ENCODE data around the gene CDK2. TPM values are rescaled to one million over a fixed set of nuclear protein-coding genes. Genes with fewer than 3 reads are reported as not detected.

The CDK2 gene
- total and polyA plus RNA-seq, 8 donors = 5.7 to 19.8 (median 9.7) TPM

DNA sequence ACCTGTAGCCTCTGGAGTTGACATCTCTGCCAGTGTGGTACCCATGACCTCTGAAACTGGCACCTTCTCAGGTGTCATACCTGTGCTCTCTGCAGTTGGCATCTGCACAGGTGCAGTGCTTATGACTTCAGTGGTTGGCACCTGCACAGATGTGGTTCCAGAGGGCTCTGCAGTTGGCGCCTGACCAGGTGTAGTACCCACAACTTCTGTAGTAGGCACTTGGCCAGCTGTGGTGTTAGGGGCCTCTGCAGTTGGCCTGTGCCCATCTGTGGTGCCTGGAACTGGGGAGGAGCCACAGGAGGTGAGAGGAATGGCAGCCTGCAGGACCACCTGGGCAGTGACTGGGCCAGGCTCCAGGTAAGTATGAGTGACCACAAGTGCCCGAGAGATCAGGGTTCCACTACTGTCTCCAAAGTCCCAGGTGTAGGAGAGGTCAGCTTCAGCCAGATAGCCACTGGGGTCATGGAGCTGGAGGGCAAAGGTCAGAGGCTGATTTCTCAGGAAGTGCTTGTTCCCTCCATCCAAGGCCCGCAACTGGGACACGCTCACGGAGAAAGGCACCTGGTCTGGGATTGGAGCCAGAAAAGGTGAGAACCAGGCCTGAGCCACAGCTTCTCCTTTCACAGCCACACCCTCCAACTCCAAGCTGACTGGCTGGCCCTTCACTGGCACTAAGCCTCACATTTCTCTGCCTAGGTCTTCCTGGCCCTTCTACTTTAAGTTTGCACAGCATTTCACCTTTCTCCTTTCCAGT, 9.3 kb upstream of the CDK2 start:
- H3K36me3 ChIP-seq = peaks cover 0 to 5% (median 0%) of the 10 kb centered on the region in 3 donors
- peaks cover 0 to 5% (median 0%) of the 10 kb centered on the region in 3 donors for H3K4me1 ChIP-seq
- intact Hi-C loops (cut with DNase I) = no loop called here
- no peaks in the 10 kb centered on the region for H3K9me3 ChIP-seq
- DNase-seq = peak in 5 of 6 donors; percentile 70 to 82 (median 79)
- no peak overlapping the region for H3K4me3 ChIP-seq
- ATAC-seq = peak; percentile 87 to 97 (median 95)
- WGBS, 2 donors = 30 to 40% methylated on average over 5 of the region's 5 CpGs
- H3K27me3 ChIP-seq = no peaks in the 10 kb centered on the region
- peak overlapping the region in 1 of 4 donors; percentile 6 for H3K27ac ChIP-seq
- no peak for FAIRE-seq
- TF ChIP-seq, protein P1, sequence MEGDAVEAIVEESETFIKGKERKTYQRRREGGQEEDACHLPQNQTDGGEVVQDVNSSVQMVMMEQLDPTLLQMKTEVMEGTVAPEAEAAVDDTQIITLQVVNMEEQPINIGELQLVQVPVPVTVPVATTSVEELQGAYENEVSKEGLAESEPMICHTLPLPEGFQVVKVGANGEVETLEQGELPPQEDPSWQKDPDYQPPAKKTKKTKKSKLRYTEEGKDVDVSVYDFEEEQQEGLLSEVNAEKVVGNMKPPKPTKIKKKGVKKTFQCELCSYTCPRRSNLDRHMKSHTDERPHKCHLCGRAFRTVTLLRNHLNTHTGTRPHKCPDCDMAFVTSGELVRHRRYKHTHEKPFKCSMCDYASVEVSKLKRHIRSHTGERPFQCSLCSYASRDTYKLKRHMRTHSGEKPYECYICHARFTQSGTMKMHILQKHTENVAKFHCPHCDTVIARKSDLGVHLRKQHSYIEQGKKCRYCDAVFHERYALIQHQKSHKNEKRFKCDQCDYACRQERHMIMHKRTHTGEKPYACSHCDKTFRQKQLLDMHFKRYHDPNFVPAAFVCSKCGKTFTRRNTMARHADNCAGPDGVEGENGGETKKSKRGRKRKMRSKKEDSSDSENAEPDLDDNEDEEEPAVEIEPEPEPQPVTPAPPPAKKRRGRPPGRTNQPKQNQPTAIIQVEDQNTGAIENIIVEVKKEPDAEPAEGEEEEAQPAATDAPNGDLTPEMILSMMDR (IDR thresholded peaks at IDR 0.05) = no peak

DNA sequence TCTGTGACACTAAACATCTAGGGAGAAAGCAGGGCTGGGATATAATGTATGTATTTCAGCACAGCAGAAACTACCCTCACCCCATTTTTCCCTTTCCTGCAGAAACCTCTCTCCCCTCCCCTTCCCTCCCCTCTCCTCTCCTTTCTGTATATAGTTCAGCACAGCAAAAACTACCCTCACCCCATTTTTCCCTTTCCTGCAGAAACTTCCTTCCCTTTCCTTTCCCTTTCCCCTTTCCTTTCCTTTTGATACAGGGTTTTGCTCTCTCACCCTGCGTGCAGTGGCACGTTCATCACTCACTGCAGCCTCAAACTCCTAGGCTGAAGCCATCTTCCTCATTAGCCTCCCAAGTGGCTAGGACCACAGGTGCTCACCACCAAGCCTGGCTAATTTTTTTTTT, 2.9 kb upstream of the CDK2 start:
- no peak for ATAC-seq

DNA sequence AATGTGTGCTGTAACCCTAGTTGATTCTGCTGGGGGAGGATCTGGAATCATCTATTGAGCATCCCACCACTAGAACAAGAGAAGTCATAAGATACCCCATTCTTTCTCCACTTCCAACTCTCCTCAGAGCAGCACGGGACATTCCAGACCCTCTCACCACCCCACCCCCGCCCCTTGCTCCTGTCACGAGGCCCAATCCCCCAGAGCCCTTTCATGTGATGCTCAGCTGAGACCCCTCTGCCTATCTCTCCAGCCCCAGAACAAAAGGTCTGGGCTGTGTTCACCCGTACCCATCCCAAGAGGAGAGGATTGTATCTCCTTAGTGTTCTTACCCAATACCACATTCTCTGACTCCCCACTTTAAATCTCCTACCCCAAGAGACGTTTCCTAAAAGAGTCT, 1.4 kb upstream of the CDK2 start:
- no peak for FAIRE-seq
- intact Hi-C loops (cut with DNase I) = no loop called here
- WGBS, 2 donors = 73 to 74% methylated on average over 5 of the region's 5 CpGs

More for the DNA sequence above, 2.9 kb upstream of the CDK2 start:
- intact Hi-C loops (cut with DNase I) = no loop called here
- FAIRE-seq = no peak
- DNase-seq = no peak
- TF ChIP-seq, protein P1 (IDR thresholded peaks at IDR 0.05) = no peak
- Histone ChIP-seq H3K9me3 (no peaks in the 10 kb centered on the region), H3K4me3 (no peak overlapping the region), H3K4me1 (peaks cover 0 to 7% (median 0%) of the 10 kb centered on the region in 3 donors), H3K27ac (no peak overlapping the region), H3K27me3 (no peaks in the 10 kb centered on the region), H3K36me3 (no peaks in the 10 kb centered on the region)
- 86 to 88% methylated on average over 2 of the region's 2 CpGs for WGBS, 2 donors

DNA sequence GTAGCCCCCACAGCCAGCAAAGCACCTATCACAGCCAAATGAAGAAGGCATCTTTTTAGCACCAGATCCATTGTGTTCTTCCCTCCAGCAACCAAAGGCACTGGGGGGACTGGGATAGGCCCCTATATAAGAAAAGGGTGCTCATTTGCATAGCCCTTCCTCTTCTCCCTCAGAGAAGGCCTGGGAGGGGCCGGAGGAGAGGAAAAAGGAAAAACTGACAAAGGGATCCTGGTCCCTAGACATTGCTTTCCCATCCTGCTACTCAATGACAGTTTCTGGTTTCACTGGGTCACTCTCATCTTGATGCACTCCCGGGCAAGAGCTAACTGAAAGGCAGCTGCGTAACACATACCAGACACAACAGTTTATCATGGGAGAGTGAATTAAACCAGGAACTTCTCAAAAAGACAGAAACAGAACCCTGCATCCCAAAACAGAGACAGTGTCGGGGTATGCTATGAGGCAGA, 656 bp upstream of the CDK2 start, which contains the start of gene PMEL:
Gene PMEL, minus strand, starts transcription at position 102 of the 467 bp plus-strand sequence. Its CDS starts 31 bp downstream, at position 71.
- peak within 1 kb of the TSS; percentile 41 to 78 (median 68) for H3K4me3 ChIP-seq
- 2 to 15% methylated on average over 3 to 4 of the region's 4 CpGs for WGBS, 2 donors
- intact Hi-C loops (cut with DNase I) = no loop called here
- ATAC-seq (peak in 3 of 4 donors; percentile 4 to 26 (median 18)), FAIRE-seq (no peak), DNase-seq (no peak)
- H3K4me1 ChIP-seq = peaks cover 0 to 7% (median 0%) of the 10 kb centered on the region in 3 donors
- H3K9me3 ChIP-seq = no peaks in the 10 kb centered on the region
- H3K27ac ChIP-seq = peak within 1 kb of the TSS; percentile 67 to 82 (median 76)
- H3K27me3 ChIP-seq = no peaks in the 10 kb centered on the region
- no peaks in the 10 kb centered on the region for H3K36me3 ChIP-seq
- TF ChIP-seq, protein P1 (IDR thresholded peaks at IDR 0.05) = no peak

More for the DNA sequence above, 1.4 kb upstream of the CDK2 start:
- Histone ChIP-seq H3K4me1 (peaks cover 0 to 7% (median 0%) of the 10 kb centered on the region in 3 donors), H3K9me3 (no peaks in the 10 kb centered on the region), H3K36me3 (no peaks in the 10 kb centered on the region), H3K27me3 (no peaks in the 10 kb centered on the region), H3K4me3 (no peak overlapping the region), H3K27ac (no peak overlapping the region)
- TF ChIP-seq, protein P1 (IDR thresholded peaks at IDR 0.05) = no peak
- no peak for ATAC-seq
- no peak for DNase-seq

DNA sequence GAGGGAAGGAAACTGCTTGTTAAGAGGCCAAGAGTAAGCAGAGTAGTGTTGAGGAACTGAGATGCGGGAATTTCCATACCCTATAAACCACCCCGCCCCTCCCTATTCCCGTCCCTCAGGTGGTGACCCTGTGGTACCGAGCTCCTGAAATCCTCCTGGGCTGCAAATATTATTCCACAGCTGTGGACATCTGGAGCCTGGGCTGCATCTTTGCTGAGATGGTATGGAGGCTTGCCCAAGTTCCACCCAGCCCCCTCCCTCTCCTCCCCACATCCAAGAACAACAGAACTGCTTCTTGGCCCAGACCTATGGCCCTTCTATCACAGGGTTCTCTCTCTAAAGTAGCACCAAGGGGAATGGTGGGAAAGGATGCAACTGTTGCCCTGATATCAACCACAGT, 2.7 kb downstream of the CDK2 start:
- WGBS, 2 donors = 86 to 90% methylated on average over 4 of the region's 4 CpGs
- peaks cover 0 to 11% (median 0%) of the 10 kb centered on the region in 3 donors for H3K4me1 ChIP-seq
- H3K9me3 ChIP-seq = no peaks in the 10 kb centered on the region
- no peaks in the 10 kb centered on the region for H3K27me3 ChIP-seq
- H3K27ac ChIP-seq = no peak overlapping the region
- TF ChIP-seq, protein P1 (IDR thresholded peaks at IDR 0.05) = no peak
- H3K36me3 ChIP-seq = no peaks in the 10 kb centered on the region
- ATAC-seq (no peak), FAIRE-seq (no peak), DNase-seq (no peak)
- no peak overlapping the region for H3K4me3 ChIP-seq
- intact Hi-C loops (cut with DNase I) = no loop called here
